Fibroblast of mammary gland (primary cell): ENCODE results near the gene HHAT.

Experiments used
- DNase-seq: peaks from one replicate; pipeline ENCODE4 v3.0.0-alpha.2; 2010; ENCODE audit warnings: low read depth
- H3K4me3 ChIP-seq: 2 replicates; pipeline ENCODE4 v1.5.1; 2011; ENCODE audit warnings: low read depth, mild to moderate bottlenecking, low read length, moderate library complexity; ENCODE audit not compliant: control insufficient read depth
- CTCF ChIP-seq: conservative IDR thresholded peaks from 2 replicates; pipeline ENCODE4 v1.5.1; 2011; ENCODE audit warnings: low read depth, low read length, inconsistent platforms; ENCODE audit not compliant: control insufficient read depth, insufficient read depth

Gene HHAT

GRCh38 chr1:210445931-210446330 is 117.2 kb downstream of the HHAT start:
- no peak for DNase-seq
- no peak for TF ChIP-seq CTCF

GRCh38 chr1:210446479-210446878 is 117.8 kb downstream of the HHAT start:
- TF ChIP-seq CTCF = no peak
- peak; percentile 10 for DNase-seq
- H3K4me3 ChIP-seq = no peak overlapping the region

More at GRCh38 chr1:210445931-210446330, 117.2 kb downstream of the HHAT start:
- H3K4me3 ChIP-seq = no peak overlapping the region

- H3K4me3 ChIP-seq = no peak overlapping the region
- no peak for DNase-seq
- TF ChIP-seq CTCF = no peak
Measured at GRCh38 chr1:210447456-210448057, 118.9 kb downstream of the HHAT start.

- no peak overlapping the region for H3K4me3 ChIP-seq
- DNase-seq = peak; percentile 67
- peak; percentile 71 for TF ChIP-seq CTCF
Measured at GRCh38 chr1:210448297-210448892, 119.7 kb downstream of the HHAT start.

GRCh38 chr1:210455840-210456603 is 127.3 kb downstream of the HHAT start:
- DNase-seq = no peak
- no peak overlapping the region for H3K4me3 ChIP-seq
- TF ChIP-seq CTCF = no peak

GRCh38 chr1:210456731-210457255 is 128.1 kb downstream of the HHAT start:
- no peak for DNase-seq
- H3K4me3 ChIP-seq = no peak overlapping the region
- no peak for TF ChIP-seq CTCF
